ENCODE measurements around the gene OR2A7. TPM values are rescaled to one million over a fixed set of nuclear protein-coding genes. Genes with fewer than 3 reads are reported as not detected.
"Not testable (repeated sequence)": the region's sequence is repeated elsewhere in the genome, so short reads cannot be mapped to it uniquely, and the experiment has no call there.

OR2A7 gene
- total RNA-seq, 1 donor from 2014 or later: 8.0 TPM

- DNase-seq (ENCODE audit: low read depth); H3K4me3 ChIP-seq (ENCODE audit: low read depth, low read length): not testable (repeated sequence)
Observed at GRCh38 chr7:144217200-144217599, 47.4 kb downstream of the OR2A7 start.

Other genes with a start within 250 kb of the OR2A7 start
- not detected in 2 replicates for gene OR2A5, start 215.8 kb downstream of the OR2A7 start, total RNA-seq
- gene OR2A25, start 195.0 kb downstream of the OR2A7 start, total RNA-seq: not detected in 2 replicates
- not detected in 2 replicates for gene OR2A12, start 178.5 kb downstream of the OR2A7 start, total RNA-seq
- gene OR2A2, start 155.2 kb downstream of the OR2A7 start, total RNA-seq: not detected in 2 replicates
- not detected in 2 replicates for gene OR2A14, start 141.6 kb downstream of the OR2A7 start, total RNA-seq
- gene CTAGE4, start 81.3 kb downstream of the OR2A7 start, total RNA-seq: 2.8 and 3.8 TPM in 2 replicates
- gene ARHGEF35, start 69.0 kb downstream of the OR2A7 start, total RNA-seq: 3.3 and 5.3 TPM in 2 replicates
- not detected in 2 replicates for gene OR2A42, start 25.2 kb downstream of the OR2A7 start, total RNA-seq
- 9.5 TPM in 1 of 2 replicates, not detected in the other for gene CTAGE8, start 4.5 kb upstream of the OR2A7 start, total RNA-seq
- gene OR2A1, start 47.6 kb upstream of the OR2A7 start, total RNA-seq: 0.17 TPM in 1 of 2 replicates, not detected in the other
- 22.4 and 34.5 TPM in 2 replicates for gene ARHGEF5, start 90.6 kb upstream of the OR2A7 start, total RNA-seq
- not detected in 2 replicates for gene NOBOX, start 138.9 kb upstream of the OR2A7 start, total RNA-seq

All from epithelial cell of proximal tubule (primary cell).